ENCODE results near the gene POLG. TPM values are rescaled to one million over a fixed set of nuclear protein-coding genes. Genes with fewer than 3 reads are reported as not detected.
A peak's percentile ranks its signal among the peaks of the same experiment; 100 is the strongest.

The POLG gene
- total and polyA plus RNA-seq, 4 donors, result 36.7 to 84.9 (median 45.3) TPM

GRCh38 chr15:89379251-89379695 is 44.6 kb upstream of the POLG start:
- Histone ChIP-seq H3K9ac (ENCODE audit: insufficient read depth in 1 of 2, low read length in 2 of 2) (no peak overlapping the region), H3K36me3 (ENCODE audit: control insufficient read depth in 4 of 4, insufficient read depth in 4 of 4, low read length in 4 of 4) (no peaks in the 10 kb centered on the region), H3K4me3 (no peak overlapping the region), H3K27ac (ENCODE audit: low read depth in 1 of 2, low read length in 1 of 2) (no peak overlapping the region), H3K27me3 (ENCODE audit: control insufficient read depth in 3 of 3, insufficient read depth in 3 of 3, low read length in 2 of 3) (peaks cover 3 to 71% (median 52%) of the 10 kb centered on the region in 3 donors), H3K4me1 (ENCODE audit: control insufficient read depth in 5 of 5, insufficient read depth in 5 of 5, low read length in 5 of 5) (peaks cover 0 to 26% (median 13%) of the 10 kb centered on the region in 5 donors), H3K9me3 (ENCODE audit: control insufficient read depth in 4 of 4, insufficient read depth in 3 of 4, low read length in 3 of 4) (peaks cover 0 to 15% (median 0%) of the 10 kb centered on the region in 4 donors)
- ATAC-seq (ENCODE audit: insufficient read depth, low FRiP score) (no peak), DNase-seq (no peak)
- 21 to 26% methylated on average over 28 of the region's 28 CpGs for WGBS, 2 donors
- TF ChIP-seq, protein P1, sequence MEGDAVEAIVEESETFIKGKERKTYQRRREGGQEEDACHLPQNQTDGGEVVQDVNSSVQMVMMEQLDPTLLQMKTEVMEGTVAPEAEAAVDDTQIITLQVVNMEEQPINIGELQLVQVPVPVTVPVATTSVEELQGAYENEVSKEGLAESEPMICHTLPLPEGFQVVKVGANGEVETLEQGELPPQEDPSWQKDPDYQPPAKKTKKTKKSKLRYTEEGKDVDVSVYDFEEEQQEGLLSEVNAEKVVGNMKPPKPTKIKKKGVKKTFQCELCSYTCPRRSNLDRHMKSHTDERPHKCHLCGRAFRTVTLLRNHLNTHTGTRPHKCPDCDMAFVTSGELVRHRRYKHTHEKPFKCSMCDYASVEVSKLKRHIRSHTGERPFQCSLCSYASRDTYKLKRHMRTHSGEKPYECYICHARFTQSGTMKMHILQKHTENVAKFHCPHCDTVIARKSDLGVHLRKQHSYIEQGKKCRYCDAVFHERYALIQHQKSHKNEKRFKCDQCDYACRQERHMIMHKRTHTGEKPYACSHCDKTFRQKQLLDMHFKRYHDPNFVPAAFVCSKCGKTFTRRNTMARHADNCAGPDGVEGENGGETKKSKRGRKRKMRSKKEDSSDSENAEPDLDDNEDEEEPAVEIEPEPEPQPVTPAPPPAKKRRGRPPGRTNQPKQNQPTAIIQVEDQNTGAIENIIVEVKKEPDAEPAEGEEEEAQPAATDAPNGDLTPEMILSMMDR (IDR thresholded peaks at IDR 0.05; ENCODE audit: control extremely low read depth, extremely low read depth), result no peak

DNA sequence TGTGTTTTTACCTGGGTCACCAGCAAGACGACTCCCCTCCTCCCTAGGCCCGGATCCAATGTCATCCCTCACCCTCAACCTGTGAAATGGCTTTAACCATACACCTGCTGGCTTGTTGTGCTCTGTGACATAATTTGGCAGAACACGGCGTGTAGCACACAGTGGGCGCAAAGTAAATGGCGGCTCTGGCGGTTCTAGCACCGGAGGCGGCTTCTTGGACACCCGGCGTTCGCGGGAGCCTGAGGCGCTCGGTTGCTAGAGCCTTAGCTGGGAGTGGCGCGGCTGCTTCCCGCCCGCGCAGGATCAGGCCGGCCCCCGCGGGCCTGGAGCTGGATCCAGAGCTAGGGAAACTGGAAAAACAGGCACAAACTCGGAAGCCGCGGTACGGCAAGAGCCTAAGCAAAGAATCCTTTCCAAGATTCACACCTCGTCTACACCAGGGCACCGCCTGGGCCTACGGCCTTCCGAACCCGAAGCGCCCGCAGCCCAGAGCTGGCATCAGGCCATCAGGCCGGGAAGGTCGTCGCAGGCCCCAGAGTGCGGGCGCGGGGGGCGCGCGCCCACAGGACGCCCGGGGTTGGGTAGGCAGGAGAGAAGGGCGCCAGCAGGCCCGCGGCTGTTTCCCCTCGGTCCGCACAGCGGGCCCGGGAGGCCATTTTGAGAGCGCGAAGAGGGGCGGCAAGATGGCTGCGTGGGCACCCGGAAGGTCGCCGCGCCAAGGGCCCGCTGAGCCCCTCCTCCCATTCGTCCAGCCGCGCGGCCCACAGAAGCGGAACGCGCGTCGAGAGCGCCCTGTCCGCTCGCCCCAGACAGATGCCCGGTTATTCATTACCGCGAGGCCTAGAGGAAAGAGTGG is 43.9 kb upstream of the POLG start:
- WGBS, 2 donors, result 4 to 6% methylated on average over 75 to 76 of the region's 76 CpGs
- ATAC-seq (ENCODE audit: insufficient read depth, low FRiP score), result no peak
- TF ChIP-seq, protein P1 (IDR thresholded peaks at IDR 0.05; ENCODE audit: control extremely low read depth, extremely low read depth), result no peak
- H3K4me3 ChIP-seq, result peak overlapping the region; percentile 12
- no peaks in the 10 kb centered on the region for H3K36me3 ChIP-seq (ENCODE audit: control insufficient read depth in 4 of 4, insufficient read depth in 4 of 4, low read length in 4 of 4)
- H3K27ac ChIP-seq (ENCODE audit: low read depth in 1 of 2, low read length in 1 of 2), result no peak overlapping the region
- DNase-seq, result peak; percentile 56 to 75 (median 67)
- H3K4me1 ChIP-seq (ENCODE audit: control insufficient read depth in 5 of 5, insufficient read depth in 5 of 5, low read length in 5 of 5), result peaks cover 0 to 19% (median 9%) of the 10 kb centered on the region in 5 donors
- no peak overlapping the region for H3K9ac ChIP-seq (ENCODE audit: insufficient read depth in 1 of 2, low read length in 2 of 2)
- peaks cover 0 to 13% (median 0%) of the 10 kb centered on the region in 4 donors for H3K9me3 ChIP-seq (ENCODE audit: control insufficient read depth in 4 of 4, insufficient read depth in 3 of 4, low read length in 3 of 4)
- H3K27me3 ChIP-seq (ENCODE audit: control insufficient read depth in 3 of 3, insufficient read depth in 3 of 3, low read length in 2 of 3), result peaks cover 3 to 78% (median 60%) of the 10 kb centered on the region in 3 donors

GRCh38 chr15:89377842-89378295 is 43.2 kb upstream of the POLG start:
- no peak overlapping the region for H3K27ac ChIP-seq (ENCODE audit: low read depth in 1 of 2, low read length in 1 of 2)
- no peak overlapping the region for H3K4me3 ChIP-seq
- TF ChIP-seq, protein P1 (IDR thresholded peaks at IDR 0.05; ENCODE audit: control extremely low read depth, extremely low read depth), result no peak
- ATAC-seq (ENCODE audit: insufficient read depth, low FRiP score) (no peak), DNase-seq (peak in 2 of 3 donors; percentile 18 to 39)
- no peak overlapping the region for H3K9ac ChIP-seq (ENCODE audit: insufficient read depth in 1 of 2, low read length in 2 of 2)
- H3K27me3 ChIP-seq (ENCODE audit: control insufficient read depth in 3 of 3, insufficient read depth in 3 of 3, low read length in 2 of 3), result peaks cover 3 to 85% (median 66%) of the 10 kb centered on the region in 3 donors
- peaks cover 0 to 15% (median 0%) of the 10 kb centered on the region in 4 donors for H3K9me3 ChIP-seq (ENCODE audit: control insufficient read depth in 4 of 4, insufficient read depth in 3 of 4, low read length in 3 of 4)
- WGBS, 2 donors, result 6 to 9% methylated on average over 30 of the region's 30 CpGs
- peaks cover 0 to 16% (median 8%) of the 10 kb centered on the region in 5 donors for H3K4me1 ChIP-seq (ENCODE audit: control insufficient read depth in 5 of 5, insufficient read depth in 5 of 5, low read length in 5 of 5)
- no peaks in the 10 kb centered on the region for H3K36me3 ChIP-seq (ENCODE audit: control insufficient read depth in 4 of 4, insufficient read depth in 4 of 4, low read length in 4 of 4)
